A673 (cell line): ENCODE results near the gene EDA2R. TPM values are rescaled to one million over a fixed set of nuclear protein-coding genes. Genes with fewer than 3 reads are reported as not detected.

Source experiments
- BruUV-seq: library from RNA; stranded (reverse); fragments of 400-500 nt; replicated peaks from 2 replicates; lab custom pipeline; 2021; lab: Mats Ljungman, UMichigan
- CTCF ChIA-PET: fragments of 300-600 bp; sonication (Branson Sonifier 250); formaldehyde crosslinking; loops from one replicate; lab custom pipeline; 2022; ENCODE audit warnings: antibody characterized with exemption; lab: Charles Lee
- POLR2A ChIA-PET: fragments of 300-600 bp; sonication (Branson Sonifier 250); formaldehyde crosslinking; loops from one replicate; lab custom pipeline; 2022; ENCODE audit warnings: antibody characterized with exemption; ENCODE audit not compliant: low non-redundant PET; lab: Charles Lee
- DNase-seq: peaks from one replicate; pipeline ENCODE4 v3.0.0-alpha.2; 2015; ENCODE audit warnings: low spot score
- H3K27ac ChIP-seq: fragments of 200-600 bp; sonication (generic); 2 replicates; pipeline ENCODE4 v1.5.1; 2016; ENCODE audit warnings: mixed run types, low read depth, mild to moderate bottlenecking, mixed read lengths, antibody characterized with exemption, low read length; ENCODE audit not compliant: poor library complexity, severe bottlenecking
- H3K27me3 ChIP-seq: fragments of 200-600 bp; sonication (generic); replicated peaks from 2 replicates; pipeline ENCODE4 v1.6.1; 2017; ENCODE audit warnings: mixed run types, low read depth, mild to moderate bottlenecking, mixed read lengths, antibody characterized with exemption, low read length; ENCODE audit not compliant: insufficient read depth, poor library complexity
- H3K36me3 ChIP-seq: fragments of 200-600 bp; sonication (generic); 2 replicates; pipeline ENCODE4 v1.6.1; 2016; ENCODE audit warnings: mixed run types, mild to moderate bottlenecking, mixed read lengths, antibody characterized with exemption, low read length; ENCODE audit not compliant: insufficient read depth, poor library complexity, severe bottlenecking
- H3K4me1 ChIP-seq: fragments of 200-600 bp; sonication (generic); 2 replicates; pipeline ENCODE4 v1.6.1; 2017; ENCODE audit warnings: mixed run types, mild to moderate bottlenecking, mixed read lengths, antibody characterized with exemption, low read length; ENCODE audit not compliant: insufficient read depth, poor library complexity, severe bottlenecking
- H3K4me3 ChIP-seq: fragments of 200-600 bp; sonication (generic); 2 replicates; pipeline ENCODE4 v1.5.1; 2016; ENCODE audit warnings: low read depth, mixed run types, mild to moderate bottlenecking, mixed read lengths, low read length; ENCODE audit not compliant: poor library complexity, severe bottlenecking
- H3K9me3 ChIP-seq: fragments of 200-600 bp; sonication (generic); 2 replicates; pipeline ENCODE4 v1.6.1; 2016; ENCODE audit warnings: mixed run types, low read depth, mild to moderate bottlenecking, mixed read lengths, antibody characterized with exemption, low read length; ENCODE audit not compliant: poor library complexity, severe bottlenecking
- CTCF ChIP-seq: fragments of 300-800, 200-600 bp; sonication (generic); conservative IDR thresholded peaks from 2 replicates; pipeline ENCODE4 v1.5.1; 2017; ENCODE audit warnings: low read depth, mild to moderate bottlenecking, antibody characterized with exemption, low read length, moderate library complexity, mixed read lengths
- EZH2 ChIP-seq: fragments of 200-600 bp; sonication (generic); IDR thresholded peaks from 2 replicates; pipeline ENCODE4 v1.6.1; 2017; ENCODE audit warnings: borderline replicate concordance, low read depth, mild to moderate bottlenecking, mixed read lengths, antibody characterized with exemption, low read length; ENCODE audit not compliant: poor library complexity, severe bottlenecking
- intact Hi-C: fragments of 100-400 bp; cut with micrococcal nuclease; formaldehyde crosslinking; loops from one replicate; pipeline ENCODE4 v1.10.0; 2022; ENCODE audit not compliant: unreplicated experiment
- total RNA-seq: library from RNA; stranded (reverse); gene quantifications from 2 replicates; pipeline ENCODE4 v1.2.3, GENCODE V29; 2021

The EDA2R gene
- total RNA-seq, 1 experiment from 2014 or later = not detected

DNA sequence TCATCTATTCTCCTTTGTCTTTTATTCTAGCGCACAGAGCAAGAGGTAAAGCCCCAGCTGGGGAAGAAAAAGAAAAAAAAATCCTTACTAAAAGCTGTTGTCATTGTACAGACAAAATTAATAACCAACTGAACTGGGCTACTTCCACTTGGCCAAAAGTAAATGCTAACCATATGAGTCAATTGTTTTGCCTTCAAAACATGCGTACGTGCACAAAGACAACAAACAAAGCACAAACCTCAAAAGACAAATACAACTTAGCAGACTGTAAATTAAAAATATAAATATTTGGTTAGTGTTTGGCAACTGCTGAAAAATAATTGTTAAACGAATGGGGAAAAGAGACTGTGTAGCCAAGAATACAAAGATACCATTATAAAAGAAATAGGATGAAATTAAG lies 5.9 kb downstream of the EDA2R start:
- no peak overlapping the region for H3K4me3 ChIP-seq
- H3K4me1 ChIP-seq = no peaks in the 10 kb centered on the region
- POLR2A ChIA-PET = no interaction called here

DNA sequence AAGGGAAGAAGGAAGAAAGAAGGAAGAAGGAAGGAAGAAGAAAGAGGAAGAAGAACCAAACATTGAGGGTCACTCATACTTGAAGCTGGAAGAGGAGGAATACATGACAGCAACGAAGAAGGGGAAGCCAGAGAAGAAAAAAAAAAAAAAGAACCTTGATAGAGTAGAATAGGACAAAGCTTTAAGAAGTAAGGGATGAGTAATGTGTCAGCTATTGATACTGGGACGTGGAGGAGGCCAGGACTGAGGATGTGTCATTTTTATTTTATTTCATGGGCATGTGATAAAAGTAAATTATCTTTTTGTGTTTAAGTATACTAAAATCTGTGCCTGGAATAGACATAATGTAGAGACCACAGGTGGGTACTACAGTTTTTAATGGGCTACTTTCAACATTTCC lies 6.4 kb downstream of the EDA2R start:
- H3K36me3 ChIP-seq = no peaks in the 10 kb centered on the region
- no peak for DNase-seq
- ChIA-PET POLR2A (no interaction called here), CTCF (no interaction called here)
- TF ChIP-seq EZH2 (no peak), CTCF (no peak)
- BruUV-seq = no TSS peak
- no peaks in the 10 kb centered on the region for H3K9me3 ChIP-seq
- H3K4me1 ChIP-seq = no peaks in the 10 kb centered on the region
- intact Hi-C loops = no loop called here
- no peak overlapping the region for H3K27ac ChIP-seq
- H3K4me3 ChIP-seq = no peak overlapping the region
- H3K27me3 ChIP-seq = no peaks in the 10 kb centered on the region

More for the DNA sequence above, 5.9 kb downstream of the EDA2R start:
- CTCF ChIA-PET = no interaction called here
- Histone ChIP-seq H3K36me3 (no peaks in the 10 kb centered on the region), H3K9me3 (no peaks in the 10 kb centered on the region), H3K27ac (no peak overlapping the region), H3K27me3 (no peaks in the 10 kb centered on the region)
- intact Hi-C loops = no loop called here
- no peak for DNase-seq
- BruUV-seq = no TSS peak
- no peak for TF ChIP-seq EZH2
- no peak for TF ChIP-seq CTCF

DNA sequence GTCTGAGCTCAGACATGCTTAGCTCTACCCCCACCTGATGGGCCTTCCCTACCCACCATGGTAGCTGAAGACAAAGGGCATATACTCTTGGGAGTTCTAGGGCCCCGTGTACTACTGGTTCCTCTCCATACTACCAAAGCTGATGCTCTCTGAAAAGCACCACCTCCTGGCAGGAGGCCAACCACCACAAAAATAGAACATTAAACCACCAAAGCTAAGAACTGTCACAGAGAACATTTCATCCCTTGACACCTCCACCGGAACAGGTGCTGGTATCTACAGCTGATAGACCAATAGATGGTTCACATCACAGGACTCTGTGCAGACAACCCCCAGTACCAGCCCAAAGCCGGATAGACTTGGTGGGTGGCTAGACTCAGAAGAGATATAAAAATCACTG lies 13.4 kb downstream of the EDA2R start:
- BruUV-seq = no TSS peak
- DNase-seq = no peak
- Histone ChIP-seq H3K4me3 (no peak overlapping the region), H3K27me3 (no peaks in the 10 kb centered on the region), H3K36me3 (no peaks in the 10 kb centered on the region), H3K27ac (no peak overlapping the region), H3K9me3 (peaks cover 7% of the 10 kb centered on the region), H3K4me1 (no peaks in the 10 kb centered on the region)
- ChIA-PET CTCF (no interaction called here), POLR2A (no interaction called here)
- TF ChIP-seq CTCF = no peak
- TF ChIP-seq EZH2 = no peak
- intact Hi-C loops = no loop called here
